B cell (primary cell): ENCODE measurements around the gene SETD1A. TPM values are rescaled to one million over a fixed set of nuclear protein-coding genes. Genes with fewer than 3 reads are reported as not detected.

ENCODE experiments used
- ATAC-seq: fragments of 200-7000 bp; cut with Tn5 transposase; one replicate; pipeline ENCODE4 v1.10.0; 2021; ENCODE audit warnings: low read depth, mild to moderate bottlenecking, moderate number of reproducible peaks, moderate library complexity
- CTCF ChIA-PET: fragments of 350-600 bp; sonication (Branson Sonifier 250); formaldehyde crosslinking; loops from one replicate; lab custom pipeline; 2021; ENCODE audit warnings: antibody characterized with exemption, inconsistent platforms; lab: Charles Lee
- POLR2A ChIA-PET: fragments of 350-600 bp; sonication (Branson Sonifier 250); formaldehyde crosslinking; loops from one replicate; lab custom pipeline; 2021; ENCODE audit warnings: antibody characterized with exemption; lab: Charles Lee
- DNase-seq: peaks from one replicate; pipeline ENCODE4 v3.0.0; 2013
- H2AFZ ChIP-seq: 2 replicates; pipeline ENCODE4 v1.6.1; 2012; ENCODE audit warnings: mild to moderate bottlenecking, low read depth, low read length; ENCODE audit not compliant: insufficient read depth, poor library complexity, severe bottlenecking
- H3K27ac ChIP-seq, 2 donors: 1 replicate in 1 of 2; 2 replicates in 1 of 2; pipeline ENCODE4 v1.5.1; 2012 to 2013; ENCODE audit warnings: low read length in 2 of 2, mild to moderate bottlenecking in 2 of 2, moderate library complexity in 1 of 2
- H3K27me3 ChIP-seq, 4 experiments: fragments of 200-600 bp in 1 of 4; sonication (generic) in 1 of 4; replicated peaks in 1 of 4; 1 replicate in 2 of 4; 2 replicates in 2 of 4; pipeline versions ENCODE4 v1.6.1 to v1.7.0; 2013 to 2016; ENCODE audit warnings: low read length in 3 of 4, mild to moderate bottlenecking in 2 of 4, mixed read lengths in 1 of 4, moderate library complexity in 1 of 4; ENCODE audit not compliant: insufficient read depth in 4 of 4, control insufficient read depth in 3 of 4; ENCODE audit errors: control extremely low read depth in 1 of 4
- H3K36me3 ChIP-seq, 2 experiments: replicated peaks in 1 of 2; 1 replicate in 1 of 2; 2 replicates in 1 of 2; pipeline versions ENCODE4 v1.6.1 to v1.7.1; 2013; ENCODE audit warnings: low read length in 1 of 2; ENCODE audit not compliant: insufficient read depth in 2 of 2, control insufficient read depth in 1 of 2; ENCODE audit errors: control extremely low read depth in 1 of 2, extremely low read depth in 1 of 2
- H3K4me1 ChIP-seq, 2 donors: fragments of 200-600 bp in 1 of 2; sonication (generic) in 1 of 2; 1 replicate in 1 of 2; 2 replicates in 1 of 2; pipeline versions ENCODE4 v1.5.1 to v1.6.1; 2013 to 2017; ENCODE audit warnings: low read length in 2 of 2; ENCODE audit not compliant: control insufficient read depth in 2 of 2, insufficient read depth in 2 of 2
- H3K4me2 ChIP-seq: replicated peaks from 2 replicates; pipeline ENCODE3; 2012; ENCODE audit warnings: mild to moderate bottlenecking, low read depth, low read length; ENCODE audit not compliant: poor library complexity, severe bottlenecking
- H3K4me3 ChIP-seq, 5 experiments: fragments of 200-600 bp in 1 of 5; sonication (generic) in 1 of 5; 1 replicate in 3 of 5; 2 replicates in 2 of 5; pipeline versions ENCODE4 v1.5.1 to v1.7.0; 2011 to 2016; ENCODE audit warnings: low read length in 4 of 5, mild to moderate bottlenecking in 4 of 5, low read depth in 2 of 5, control low read depth in 1 of 5, moderate library complexity in 1 of 5; ENCODE audit not compliant: insufficient read depth in 1 of 5; ENCODE audit errors: control extremely low read depth in 1 of 5, extremely low read depth in 1 of 5
- H3K79me2 ChIP-seq: fragments of 200-600 bp; sonication (generic); one replicate; pipeline ENCODE4 v1.6.0; 2016; ENCODE audit warnings: low read length; ENCODE audit not compliant: control insufficient read depth, insufficient read depth
- H3K9ac ChIP-seq: fragments of 200-600 bp; sonication (generic); 2 replicates; pipeline ENCODE4 v1.6.1; 2017; ENCODE audit warnings: mild to moderate bottlenecking, low read length, moderate library complexity
- H3K9me3 ChIP-seq, 3 donors: one replicate each; pipeline versions ENCODE4 v1.6.1 to v1.7.1; 2013; ENCODE audit warnings: low read length in 2 of 3; ENCODE audit not compliant: control insufficient read depth in 2 of 3, insufficient read depth in 1 of 3; ENCODE audit errors: control extremely low read depth in 1 of 3
- H4K20me1 ChIP-seq: 2 replicates; pipeline ENCODE4 v1.6.0; 2012; ENCODE audit warnings: mild to moderate bottlenecking, low read length; ENCODE audit not compliant: insufficient read depth, control insufficient read depth, poor library complexity, severe bottlenecking
- H3K27ac Mint-ChIP-seq: one replicate; pipeline ENCODE4 v1.8.0; 2021; ENCODE audit warnings: mixed read lengths
- H3K27me3 Mint-ChIP-seq: one replicate; pipeline ENCODE4 v1.8.0; 2021; ENCODE audit warnings: mixed read lengths
- H3K4me1 Mint-ChIP-seq: one replicate; pipeline ENCODE4 v1.8.0; 2021; ENCODE audit warnings: mixed read lengths
- H3K4me3 Mint-ChIP-seq: one replicate; pipeline ENCODE4 v1.8.0; 2021; ENCODE audit warnings: mixed read lengths
- H3K9me3 Mint-ChIP-seq: one replicate; pipeline ENCODE4 v1.8.0; 2022; ENCODE audit warnings: mixed read lengths; ENCODE audit not compliant: insufficient read depth
- CTCF ChIP-seq: fragments of 200-600 bp; IDR thresholded peaks from one replicate; pipeline ENCODE4 v1.8.0; 2022; ENCODE audit warnings: antibody characterized with exemption, mild to moderate bottlenecking
- EZH2 ChIP-seq: IDR thresholded peaks from 2 replicates; pipeline ENCODE4 v1.6.1; 2012; ENCODE audit warnings: borderline replicate concordance, low read depth, mild to moderate bottlenecking, moderate library complexity, low read length; ENCODE audit not compliant: insufficient read depth, poor library complexity, severe bottlenecking
- WGBS: methylation state at CpG from one replicate; pipeline ENCODE4 v1.1.5; 2013; ENCODE audit warnings: missing lambda C conversion rate; ENCODE audit not compliant: insufficient coverage; 5-methylcytosine and 5-hydroxymethylcytosine counted together
- intact Hi-C: fragments of 100-400 bp; cut with micrococcal nuclease; formaldehyde crosslinking; loops from one replicate; pipeline ENCODE4 v1.10.0; 2022
- polyA plus RNA-seq: library from polyadenylated mRNA; depleted of rRNA; stranded (reverse); fragments of >200 nt; gene quantifications from 2 replicates; pipeline ENCODE4 v1.2.3, GENCODE V29; 2012
- total RNA-seq, 2 donors: library from RNA; stranded (reverse); fragments of 120-200 nt in 1 of 2; gene quantifications; 1 replicate in 1 of 2; 2 replicates in 1 of 2; pipeline versions ENCODE4 v1.2.3 to v1.2.4, GENCODE V29; 2013 to 2022

Gene SETD1A
- total and polyA plus RNA-seq, 2 donors (not counting 1 experiment from before 2014, with no cell fraction given): 11.5 to 39.5 TPM

- peaks cover 9 to 13% of the 10 kb centered on the region in 2 donors for H3K4me1 ChIP-seq
- peaks cover 0 to 5% (median 0%) of the 10 kb centered on the region in 3 donors for H3K9me3 ChIP-seq
- DNase-seq (no peak), ATAC-seq (no peak)
- H3K36me3 ChIP-seq: no peaks in the 10 kb centered on the region
- no peaks in the 10 kb centered on the region for H4K20me1 ChIP-seq
- no peak overlapping the region for H3K27ac ChIP-seq
- H3K9ac ChIP-seq: no peak overlapping the region
- Mint-ChIP-seq H3K4me1 (peaks cover 7% of the 10 kb centered on the region), H3K4me3 (no peak overlapping the region), H3K27ac (no peak overlapping the region), H3K9me3 (no peaks in the 10 kb centered on the region), H3K27me3 (no peaks in the 10 kb centered on the region)
- no peak overlapping the region for H2AFZ ChIP-seq
- no peak for TF ChIP-seq EZH2
- no peak for TF ChIP-seq CTCF
- H3K79me2 ChIP-seq: no peaks in the 10 kb centered on the region
- intact Hi-C loops: no loop called here
- H3K4me3 ChIP-seq: no peak overlapping the region
- POLR2A ChIA-PET: no interaction called here
- CTCF ChIA-PET: interaction anchor here (0.8 to 2.1 kb wide), 2 partner anchors 15 to 17 kb away, joined by 4 to 7 read pairs; partner anchors contain the start of gene HSD3B7
- H3K4me2 ChIP-seq: no peak overlapping the region
- peaks cover 0 to 7% (median 0%) of the 10 kb centered on the region in 4 experiments for H3K27me3 ChIP-seq
- 95% methylated on average over 12 of the region's 19 CpGs for WGBS
These were observed 43.3 kb downstream of the SETD1A start for GRCh38 chr16:31000671-31001382.
